Endothelial cell of hepatic sinusoid (primary cell): ENCODE measurements around the gene KCNJ6.
"Not testable (repeated sequence)": the region's sequence is repeated elsewhere in the genome, so short reads cannot be mapped to it uniquely, and the experiment has no call there.

Experiments used
- in situ Hi-C: cut with HindIII; loops from 2 replicates; pipeline ENCODE4 v1.10.0; 2017; ENCODE audit warnings: low sequenced_read_pairs

The KCNJ6 gene, protein sequence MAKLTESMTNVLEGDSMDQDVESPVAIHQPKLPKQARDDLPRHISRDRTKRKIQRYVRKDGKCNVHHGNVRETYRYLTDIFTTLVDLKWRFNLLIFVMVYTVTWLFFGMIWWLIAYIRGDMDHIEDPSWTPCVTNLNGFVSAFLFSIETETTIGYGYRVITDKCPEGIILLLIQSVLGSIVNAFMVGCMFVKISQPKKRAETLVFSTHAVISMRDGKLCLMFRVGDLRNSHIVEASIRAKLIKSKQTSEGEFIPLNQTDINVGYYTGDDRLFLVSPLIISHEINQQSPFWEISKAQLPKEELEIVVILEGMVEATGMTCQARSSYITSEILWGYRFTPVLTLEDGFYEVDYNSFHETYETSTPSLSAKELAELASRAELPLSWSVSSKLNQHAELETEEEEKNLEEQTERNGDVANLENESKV

DNA sequence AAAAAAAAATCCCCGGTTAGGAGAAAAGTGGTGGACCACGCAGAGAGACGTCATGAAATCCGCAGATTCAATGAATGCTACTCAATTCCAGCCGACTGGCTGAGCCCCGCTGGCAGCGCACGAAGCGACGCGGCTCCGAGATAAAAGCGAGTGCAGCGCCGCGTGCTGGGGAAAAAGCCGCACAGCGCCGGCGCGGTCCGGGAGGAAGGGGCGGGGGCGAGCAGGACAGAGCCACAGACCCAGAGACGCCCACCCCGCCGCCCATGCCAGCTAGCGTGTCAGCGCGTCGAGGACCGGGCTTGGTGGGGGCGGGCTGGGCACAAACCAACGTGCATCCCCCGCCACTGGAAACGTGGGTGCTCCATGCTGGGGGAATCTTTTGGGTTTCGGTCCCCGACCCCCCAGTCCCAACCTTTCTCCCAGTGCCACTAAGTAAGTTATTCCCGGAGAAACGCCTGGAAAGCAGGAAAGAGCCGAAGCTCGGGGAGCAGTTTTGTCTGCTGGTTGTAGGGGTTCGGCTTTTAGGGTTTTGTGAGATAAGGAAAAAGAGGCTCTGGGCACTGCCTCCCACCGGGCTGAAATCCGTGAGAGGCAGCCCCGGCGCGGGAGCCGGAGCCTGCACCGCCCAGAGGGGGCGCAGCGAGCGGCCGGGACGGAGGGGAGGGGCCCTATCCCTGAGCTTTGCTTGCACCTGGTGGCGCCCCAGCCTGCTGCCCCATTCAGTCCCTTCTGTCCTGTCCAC, at the start of gene KCNJ6:
Gene KCNJ6 (minus strand): TSS at position 148 of the 742 bp plus-strand sequence. CDS start 75,775 bp downstream, outside the sequence.
- in situ Hi-C loops, result no loop called here

DNA sequence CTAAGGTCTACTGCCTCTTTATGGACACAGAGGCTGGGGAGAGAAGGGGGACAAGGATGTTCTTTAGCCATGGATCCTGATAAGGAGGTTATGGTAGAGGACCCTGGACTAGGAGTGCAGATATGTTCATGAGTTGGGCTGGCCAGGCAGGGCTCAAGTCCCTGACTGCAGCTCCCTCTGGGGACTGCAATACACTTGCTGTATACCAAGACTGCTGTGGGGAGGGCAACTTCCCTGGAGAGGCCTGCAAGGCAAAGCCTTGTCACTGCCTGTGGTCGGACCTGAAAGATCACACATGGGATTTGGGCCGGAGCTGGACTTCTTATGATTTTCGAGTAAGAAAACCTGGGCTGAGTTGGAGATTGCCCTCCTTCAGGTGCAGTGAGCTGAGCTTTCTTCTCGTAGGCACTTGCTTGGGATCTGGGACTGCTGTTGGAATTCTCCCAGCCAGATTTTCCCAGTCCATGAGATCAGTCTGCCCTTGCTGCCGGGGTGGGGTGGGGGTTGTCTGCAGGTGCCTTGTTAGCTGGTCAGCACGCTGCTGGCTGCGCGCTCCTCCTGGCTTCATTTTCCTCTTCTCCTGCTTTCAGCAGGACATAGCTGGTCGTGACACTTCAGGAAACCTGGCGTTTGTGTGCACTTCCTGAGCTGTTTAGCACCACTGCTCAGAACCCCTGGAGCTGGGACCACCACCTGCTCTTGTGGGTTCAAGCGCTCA, 49.0 kb upstream of the KCNJ6 start:
- in situ Hi-C loops, result no loop called here

DNA sequence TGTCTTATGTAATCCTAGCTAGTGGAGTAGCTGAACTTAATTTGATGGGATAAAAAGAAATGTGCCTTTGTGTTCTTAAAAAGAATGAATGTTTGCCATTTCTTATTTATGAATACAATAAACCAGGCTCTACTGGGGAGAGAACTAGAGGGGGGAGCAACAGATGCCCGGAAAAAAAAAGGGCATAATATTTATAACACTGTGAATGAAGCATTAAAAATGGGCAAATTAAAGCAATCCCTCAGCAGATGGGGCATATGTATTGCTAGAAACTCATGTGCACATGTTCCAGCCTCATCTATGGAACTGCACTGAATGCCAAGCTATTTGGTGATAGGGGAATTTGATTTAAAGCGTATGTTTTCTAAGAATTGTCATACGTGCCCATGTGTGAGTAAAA, 42.3 kb upstream of the KCNJ6 start:
- in situ Hi-C loops, result no loop called here

DNA sequence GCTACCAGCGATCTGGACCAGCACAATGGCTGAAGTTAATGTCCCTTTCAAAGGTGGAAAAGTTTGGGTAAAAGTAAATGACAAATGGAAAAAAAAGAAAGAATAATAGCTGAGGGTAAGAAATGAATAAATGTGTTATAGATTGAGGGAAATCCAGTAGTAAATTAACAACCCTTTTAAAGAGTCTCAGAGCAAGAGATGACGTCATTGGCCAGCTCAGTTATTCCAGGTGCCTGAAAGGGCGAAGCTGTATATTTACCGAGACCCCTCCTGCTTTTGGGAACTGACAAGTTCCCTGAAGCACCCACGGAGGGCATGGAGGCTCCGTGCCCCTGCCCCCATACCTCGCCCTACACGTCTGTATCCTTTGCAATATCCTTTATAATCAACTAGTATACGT, 40.5 kb upstream of the KCNJ6 start:
- in situ Hi-C loops, result no loop called here

DNA sequence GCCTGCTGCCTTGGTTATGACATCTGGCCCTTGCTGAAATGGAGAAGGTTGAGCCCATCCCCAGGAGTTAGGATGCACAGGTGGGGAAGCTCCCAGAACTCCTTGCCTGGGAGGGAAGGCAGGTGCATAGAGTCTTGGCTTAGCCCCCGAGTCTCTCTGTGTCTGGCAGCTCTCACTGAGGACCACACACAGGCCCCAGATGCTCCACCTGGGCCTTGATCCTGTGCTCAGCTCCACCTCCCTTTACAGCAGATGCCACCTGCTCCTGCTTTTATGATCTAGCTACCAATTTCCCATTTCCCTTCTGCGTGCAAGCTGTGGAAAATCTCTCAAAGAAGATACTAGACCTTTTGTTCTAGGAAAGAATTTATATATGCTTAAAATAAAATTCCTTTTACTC, 28.8 kb upstream of the KCNJ6 start:
- in situ Hi-C loops, result no loop called here

DNA sequence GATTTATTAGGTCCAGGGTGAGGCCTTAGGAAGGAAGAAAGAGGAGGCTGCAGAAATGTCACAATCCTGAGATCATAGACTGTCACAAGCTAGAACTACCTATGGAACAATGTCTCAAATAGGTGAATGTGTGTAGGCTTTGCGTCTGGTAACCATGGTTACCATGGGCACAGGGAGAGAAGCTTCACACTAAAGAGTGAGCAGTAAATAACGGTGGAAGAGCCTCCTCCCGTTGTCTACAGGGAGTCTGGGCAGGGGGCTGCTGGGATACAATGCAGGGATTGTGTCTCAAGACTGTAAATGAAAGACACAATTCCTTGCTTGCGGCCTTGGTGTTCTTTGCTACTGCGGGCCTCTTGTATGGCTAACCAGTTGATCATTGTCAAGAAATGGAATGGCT, 28.2 kb upstream of the KCNJ6 start:
- in situ Hi-C loops, result loop anchor here (5.0 kb wide), 2 partner anchors 33 to 88 kb away; no protein-coding TSS in a partner anchor

DNA sequence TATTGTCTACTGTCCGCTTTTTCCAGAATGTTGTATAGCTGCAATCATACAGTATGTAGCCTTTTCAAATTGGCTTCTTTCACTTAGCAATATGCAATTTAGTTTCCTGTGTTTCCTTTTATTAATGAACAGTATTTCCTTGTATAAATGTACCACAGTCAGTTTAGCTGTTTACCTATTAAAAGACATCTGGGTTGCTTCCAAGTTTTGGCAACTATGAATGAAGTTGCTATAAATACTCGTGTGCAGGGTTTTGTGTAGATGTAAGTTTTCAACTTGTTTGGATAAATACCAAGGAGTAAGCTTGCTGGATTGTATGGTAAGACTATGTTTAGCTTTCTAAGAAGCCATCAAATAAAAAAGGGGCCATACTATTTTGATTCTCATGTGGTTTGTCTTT, 24.4 kb upstream of the KCNJ6 start:
- in situ Hi-C loops, result loop anchor here (5.0 kb wide), 2 partner anchors 37 to 92 kb away; no protein-coding TSS in a partner anchor

DNA sequence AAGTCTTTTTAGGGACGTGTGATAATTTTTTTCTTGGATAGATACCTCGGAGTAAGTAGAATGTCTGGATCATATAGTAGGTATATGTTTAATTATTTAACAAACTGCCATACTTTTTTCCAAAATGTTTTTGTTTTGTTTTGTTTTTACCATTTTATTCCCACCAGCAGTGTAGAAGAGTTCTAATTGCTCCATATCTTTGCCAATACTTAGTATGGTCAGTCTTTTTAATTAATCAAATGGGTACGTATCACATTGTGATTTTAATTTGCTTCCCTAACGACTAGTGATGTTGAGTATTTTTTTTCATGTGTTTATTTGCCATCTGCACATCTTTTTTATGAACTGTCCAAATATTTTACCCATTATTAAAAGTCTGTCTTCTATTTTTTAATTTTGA, 23.6 kb upstream of the KCNJ6 start:
- in situ Hi-C loops, result loop anchor here (5.0 kb wide), 2 partner anchors 37 to 92 kb away; no protein-coding TSS in a partner anchor

DNA sequence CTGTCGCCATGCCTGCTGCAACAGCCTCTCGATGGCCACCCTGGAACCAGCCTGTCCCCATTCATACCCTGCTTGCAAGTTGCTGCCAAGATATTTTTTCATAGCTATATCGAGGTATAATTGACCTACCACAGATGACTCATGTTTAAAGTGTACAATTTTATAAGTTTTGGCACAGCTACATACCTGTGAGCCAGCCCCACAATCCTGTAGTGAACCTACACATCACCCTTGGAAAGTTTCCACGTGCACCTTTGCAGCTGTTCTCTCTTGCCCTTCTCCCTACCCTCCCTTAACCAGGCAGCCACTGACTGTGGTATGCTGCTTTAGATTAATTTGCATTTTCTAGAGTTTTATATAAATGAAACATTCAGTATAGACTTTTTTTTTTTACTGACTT, 23.0 kb upstream of the KCNJ6 start:
- in situ Hi-C loops, result no loop called here

DNA sequence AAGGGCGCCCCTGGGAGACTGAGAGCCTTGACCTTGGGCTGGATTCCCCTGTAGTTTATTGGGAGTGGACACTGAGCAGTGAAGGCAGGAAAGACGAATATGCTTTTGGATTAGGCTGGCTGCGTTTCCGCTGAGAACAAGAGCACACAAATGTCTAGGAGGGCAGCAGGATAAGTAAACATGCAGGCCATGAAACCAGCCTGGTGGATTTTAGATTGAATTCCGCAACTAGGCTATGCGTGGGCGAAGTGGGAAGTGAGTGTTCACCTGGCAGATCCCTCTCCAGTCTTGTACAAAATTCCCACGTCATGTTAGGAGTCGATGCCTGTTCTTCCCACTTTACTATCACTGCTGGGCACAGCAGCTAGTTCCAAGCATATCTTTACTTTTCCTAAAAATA, 21.4 kb upstream of the KCNJ6 start:
- in situ Hi-C loops, result no loop called here

DNA sequence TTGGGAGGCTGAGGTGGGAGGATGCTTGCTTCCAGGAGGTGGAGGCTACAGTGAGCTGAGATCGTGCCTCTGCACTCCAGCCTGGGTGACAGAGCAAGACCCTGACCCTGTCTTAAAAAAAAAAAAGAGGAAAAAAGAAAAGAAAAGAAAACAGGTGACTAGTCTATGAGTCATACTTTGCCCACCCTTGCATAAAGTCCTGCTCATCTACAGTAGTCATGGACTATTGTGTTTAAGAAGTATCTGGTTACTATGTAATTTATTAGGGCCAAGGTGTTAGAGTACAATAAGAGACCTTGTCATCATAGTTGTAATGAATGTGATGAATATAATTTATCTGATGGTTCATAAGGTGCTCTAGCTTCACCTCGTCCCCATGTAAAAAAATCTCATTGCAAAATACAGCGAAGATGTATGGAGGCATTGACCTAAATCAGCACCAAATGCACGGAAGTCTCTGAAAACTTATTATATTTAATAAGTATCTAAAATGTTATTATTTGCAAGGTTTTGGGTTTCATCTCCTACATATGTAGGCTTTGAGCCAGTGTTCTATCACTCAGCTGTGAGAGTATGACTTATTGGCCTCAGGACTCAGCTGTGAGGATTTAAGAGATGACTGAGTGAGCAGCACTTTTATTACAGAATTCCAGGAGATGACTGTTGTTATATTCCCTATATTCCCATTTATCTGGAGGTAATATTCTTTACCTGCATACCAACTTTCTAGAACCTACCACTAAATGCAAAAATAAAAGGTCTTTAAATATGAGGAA, 19.9 kb upstream of the KCNJ6 start:
- in situ Hi-C loops, result no loop called here

DNA sequence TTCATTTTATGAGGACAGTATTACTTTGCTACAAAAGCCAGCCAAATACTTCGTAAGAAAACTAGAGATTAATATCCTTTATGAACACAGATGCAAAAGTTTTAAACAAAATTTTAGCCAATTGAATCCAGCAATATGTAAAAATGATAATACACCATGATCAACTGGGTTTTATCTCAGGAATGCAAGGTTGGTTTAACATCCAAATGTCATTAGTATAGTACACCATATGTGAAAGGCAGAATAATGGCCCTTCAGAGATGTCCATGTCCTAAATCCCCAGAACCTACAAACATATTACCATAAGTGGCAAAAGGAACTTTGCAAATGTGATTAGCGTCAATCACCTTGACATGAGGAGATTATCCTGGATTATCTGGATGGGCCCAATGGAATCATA, 16.7 kb upstream of the KCNJ6 start:
- in situ Hi-C loops, result no loop called here

DNA sequence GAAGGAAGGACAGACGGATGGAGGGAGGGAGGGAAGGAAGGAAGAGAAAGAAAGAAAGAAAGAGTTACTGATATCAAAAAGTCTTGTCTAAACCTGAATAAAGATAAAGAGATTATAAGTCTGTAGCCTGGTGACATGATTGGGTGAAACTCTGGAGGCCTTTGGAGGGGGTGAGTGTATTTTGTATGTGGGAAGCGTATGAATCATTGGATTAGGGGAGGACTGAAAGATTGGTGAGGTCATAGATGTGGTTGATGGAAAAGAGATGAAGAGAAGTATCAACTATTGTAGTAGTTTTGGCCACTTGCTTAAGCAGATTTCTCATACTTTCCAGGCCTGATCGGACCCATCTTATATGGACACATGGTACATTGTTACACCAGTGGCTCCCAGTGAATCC, 11.5 kb upstream of the KCNJ6 start:
- in situ Hi-C loops, result no loop called here

DNA sequence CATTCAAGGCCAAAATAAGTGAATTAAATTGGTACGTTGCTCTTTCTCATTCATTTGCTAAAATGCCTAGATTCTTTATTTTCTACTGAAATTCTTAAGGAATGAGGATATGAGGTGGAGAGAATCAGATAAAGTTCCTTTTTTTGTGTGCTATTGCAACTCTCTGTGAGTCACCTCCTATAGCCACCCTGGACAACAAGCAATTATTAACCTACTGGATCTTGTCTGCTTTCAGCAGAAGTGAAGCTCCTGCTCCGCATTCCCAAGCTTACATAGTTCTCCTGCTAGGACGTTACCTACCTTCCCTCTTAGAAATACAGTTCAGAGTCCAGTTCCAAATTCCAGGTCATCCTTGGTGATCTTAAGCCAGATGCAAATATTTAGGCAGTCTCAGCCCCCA, 4.8 kb upstream of the KCNJ6 start:
- in situ Hi-C loops, result no loop called here

DNA sequence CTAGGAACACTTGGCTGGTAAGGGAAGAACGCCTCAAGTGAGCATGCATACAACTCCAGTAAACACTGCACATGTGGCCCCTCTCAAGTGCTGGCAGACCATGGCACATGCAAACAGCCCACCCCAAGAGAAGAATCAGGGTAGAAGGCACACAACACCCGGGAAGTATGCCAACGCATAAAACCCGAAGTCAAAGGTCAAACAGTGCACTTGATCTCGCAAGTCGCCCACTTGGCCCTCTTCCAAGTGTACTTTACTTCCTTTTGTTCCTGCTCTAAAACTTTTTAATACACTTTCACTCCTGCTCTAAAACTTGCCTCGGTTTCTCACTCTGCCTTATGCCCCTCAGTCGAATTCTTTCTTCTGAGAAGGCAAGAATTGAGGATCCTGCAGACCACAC, 4.0 kb upstream of the KCNJ6 start:
- in situ Hi-C loops, result not testable (repeated sequence)

DNA sequence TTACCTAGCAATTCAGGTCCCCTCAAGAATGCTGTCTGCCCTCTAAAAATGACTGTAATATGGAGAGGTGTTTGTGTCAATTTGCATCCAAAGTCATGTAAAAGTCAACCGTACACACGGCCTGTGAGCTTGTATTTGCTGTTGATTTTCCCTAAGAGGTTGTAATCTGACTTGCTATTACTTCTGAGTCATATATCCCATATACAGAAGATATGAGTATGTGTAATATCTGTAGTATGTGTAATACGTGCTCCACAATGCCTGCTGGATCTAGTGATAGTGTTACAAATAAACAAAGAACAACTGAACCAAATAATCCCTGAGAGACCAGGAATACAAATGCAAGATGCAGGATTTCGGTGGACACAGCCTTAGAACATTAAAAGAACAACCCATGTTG, 1.4 kb upstream of the KCNJ6 start:
- in situ Hi-C loops, result no loop called here

DNA sequence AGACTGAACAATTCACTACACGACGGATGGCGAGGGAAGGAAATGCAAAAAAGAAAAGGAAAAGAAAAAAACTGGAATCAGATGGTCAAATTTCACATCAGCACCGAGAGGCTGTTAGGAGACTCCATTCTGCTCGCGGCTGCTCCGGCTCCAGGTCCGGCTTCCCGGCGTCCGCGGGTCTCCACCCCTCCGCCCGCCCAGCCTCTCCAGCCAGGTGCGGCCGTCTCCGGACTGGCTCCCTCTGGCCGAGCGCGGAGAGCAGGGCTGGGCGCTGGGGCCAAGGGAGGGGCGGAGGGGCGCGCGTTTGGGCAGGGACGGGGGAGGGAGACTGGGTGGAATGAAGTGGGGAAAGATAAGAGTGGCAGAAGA, 332 bp downstream of the KCNJ6 start:
- in situ Hi-C loops, result no loop called here

DNA sequence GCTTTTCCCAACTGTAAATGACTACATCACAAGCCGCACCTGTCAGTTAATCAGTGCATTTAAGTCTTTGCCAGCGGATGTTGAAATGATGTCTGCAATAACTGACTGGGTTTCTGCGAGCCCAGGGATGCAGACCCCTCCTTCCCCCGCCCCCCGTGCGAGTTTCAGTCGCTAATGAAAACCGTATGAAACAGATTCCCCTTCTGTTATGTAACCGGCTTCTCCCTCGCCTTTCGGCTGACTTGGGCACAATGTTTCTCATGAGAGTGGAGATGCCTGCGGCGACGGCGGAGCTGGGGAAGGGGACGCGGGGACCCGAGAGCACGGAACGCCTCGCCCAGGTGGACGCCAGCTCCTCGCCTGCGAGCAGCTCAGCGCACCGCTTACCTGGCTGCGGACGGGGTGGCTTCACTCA, 753 bp downstream of the KCNJ6 start:
- in situ Hi-C loops, result no loop called here

DNA sequence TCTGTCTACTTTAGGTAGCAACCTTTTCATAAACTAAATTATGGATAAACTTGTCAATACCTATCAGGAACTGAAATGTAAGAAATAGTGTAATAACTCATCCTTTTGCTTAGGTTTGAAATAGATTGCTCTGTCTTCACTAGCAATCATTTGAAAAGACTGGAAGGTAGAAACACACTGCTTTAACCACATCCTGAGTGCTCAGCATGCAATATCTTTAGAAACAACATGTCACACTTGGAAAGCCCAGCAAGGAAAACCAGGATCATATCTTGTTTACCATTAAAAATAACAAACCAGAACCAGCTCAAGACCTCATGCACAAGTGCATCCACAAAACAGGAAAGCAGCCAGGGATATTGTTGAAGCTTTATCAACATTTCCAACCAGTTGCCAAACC, 3.6 kb downstream of the KCNJ6 start:
- in situ Hi-C loops, result no loop called here

DNA sequence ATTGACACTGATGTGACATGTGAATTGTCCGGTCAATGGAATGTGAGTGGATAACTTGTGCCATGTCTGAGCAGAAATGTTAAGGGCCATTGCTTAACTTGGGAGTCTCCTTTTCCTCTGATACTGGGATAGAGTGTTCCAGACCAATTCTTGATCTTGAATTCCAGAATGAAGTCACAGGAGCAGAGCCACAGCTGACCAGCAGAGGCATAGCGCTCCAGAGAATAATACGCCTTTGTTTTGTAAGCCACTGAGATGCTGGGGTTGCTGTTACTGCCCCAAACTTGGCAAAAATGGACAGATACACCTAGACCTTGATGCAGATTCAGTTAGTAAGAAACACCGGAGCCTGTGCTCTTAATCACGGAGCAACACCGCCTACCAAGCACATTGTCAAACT, 6.3 kb downstream of the KCNJ6 start:
- in situ Hi-C loops, result no loop called here

DNA sequence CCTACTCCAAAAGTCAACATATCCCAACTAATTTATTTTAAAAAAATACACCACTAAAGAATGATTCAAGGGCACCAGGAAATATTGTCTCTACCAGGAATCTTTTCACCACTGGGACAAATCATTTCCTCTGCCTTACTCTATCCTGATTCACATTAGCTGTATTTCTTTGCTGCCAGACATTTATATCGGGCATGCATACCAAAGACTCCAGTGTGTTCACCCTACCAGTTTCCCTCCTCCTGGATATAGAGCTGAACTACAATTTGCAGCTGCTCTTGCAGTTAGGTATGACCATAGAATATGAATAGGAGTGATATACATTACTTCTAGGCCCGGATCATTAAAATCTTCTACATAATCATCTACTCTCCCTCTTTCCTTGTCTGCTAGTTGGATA, 7.6 kb downstream of the KCNJ6 start:
- in situ Hi-C loops, result no loop called here
